Measurements from ENCODE around the gene BEST2.

DNA sequence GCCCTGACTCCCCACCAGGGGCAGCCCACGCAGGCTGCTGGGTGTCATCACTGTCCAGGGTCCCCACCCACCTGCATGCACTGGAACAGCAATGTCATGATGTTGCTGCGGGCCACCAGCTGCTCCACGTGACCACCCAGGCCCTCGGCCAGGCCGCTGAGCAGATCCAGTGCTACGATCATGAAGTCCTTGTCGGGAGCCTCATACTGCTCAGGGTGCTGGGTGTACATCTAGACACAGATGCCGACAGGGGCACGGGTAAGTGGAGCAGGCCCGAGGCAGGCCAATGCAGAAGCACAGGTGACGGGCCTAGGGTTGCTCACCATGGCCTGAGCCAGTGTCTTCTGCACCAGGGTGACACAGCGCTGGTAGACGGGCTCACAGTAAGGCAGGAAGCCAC lies 46.4 kb upstream of the BEST2 start:
- TF ChIP-seq, protein P1, sequence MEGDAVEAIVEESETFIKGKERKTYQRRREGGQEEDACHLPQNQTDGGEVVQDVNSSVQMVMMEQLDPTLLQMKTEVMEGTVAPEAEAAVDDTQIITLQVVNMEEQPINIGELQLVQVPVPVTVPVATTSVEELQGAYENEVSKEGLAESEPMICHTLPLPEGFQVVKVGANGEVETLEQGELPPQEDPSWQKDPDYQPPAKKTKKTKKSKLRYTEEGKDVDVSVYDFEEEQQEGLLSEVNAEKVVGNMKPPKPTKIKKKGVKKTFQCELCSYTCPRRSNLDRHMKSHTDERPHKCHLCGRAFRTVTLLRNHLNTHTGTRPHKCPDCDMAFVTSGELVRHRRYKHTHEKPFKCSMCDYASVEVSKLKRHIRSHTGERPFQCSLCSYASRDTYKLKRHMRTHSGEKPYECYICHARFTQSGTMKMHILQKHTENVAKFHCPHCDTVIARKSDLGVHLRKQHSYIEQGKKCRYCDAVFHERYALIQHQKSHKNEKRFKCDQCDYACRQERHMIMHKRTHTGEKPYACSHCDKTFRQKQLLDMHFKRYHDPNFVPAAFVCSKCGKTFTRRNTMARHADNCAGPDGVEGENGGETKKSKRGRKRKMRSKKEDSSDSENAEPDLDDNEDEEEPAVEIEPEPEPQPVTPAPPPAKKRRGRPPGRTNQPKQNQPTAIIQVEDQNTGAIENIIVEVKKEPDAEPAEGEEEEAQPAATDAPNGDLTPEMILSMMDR (conservative IDR thresholded peaks at IDR 0.05 in 1 of 2, IDR thresholded peaks at IDR 0.05 in 1 of 2; ENCODE audit: extremely low read depth in 1 of 2, insufficient read depth in 1 of 2, low read depth in 1 of 2, low read length in 2 of 2), result no peak
- no peak for TF ChIP-seq EZH2 (IDR thresholded peaks at IDR 0.05; ENCODE audit: borderline replicate concordance, low read length)
